ENCODE data around the gene FOXD3.

The FOXD3 gene

DNA sequence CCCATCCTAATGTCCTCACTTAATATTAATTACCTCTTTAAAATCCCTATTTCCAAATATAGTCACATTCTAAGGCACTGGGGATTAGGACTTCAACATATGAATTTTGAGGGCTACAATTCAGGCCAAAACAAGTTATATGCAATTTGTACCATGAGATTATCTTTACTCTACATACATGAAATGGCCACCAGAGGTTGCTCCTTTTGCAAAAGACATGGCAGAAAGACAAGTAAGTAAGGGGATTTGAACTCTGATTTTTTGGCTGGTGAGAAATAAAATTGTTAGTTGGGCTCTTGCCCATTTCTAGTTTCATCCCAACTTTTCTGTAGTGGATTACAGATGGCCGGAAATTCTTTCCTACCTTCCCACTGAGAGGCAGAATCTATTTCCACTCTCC lies 40.2 kb downstream of the FOXD3 start:
- no peak for DNase-seq

DNA sequence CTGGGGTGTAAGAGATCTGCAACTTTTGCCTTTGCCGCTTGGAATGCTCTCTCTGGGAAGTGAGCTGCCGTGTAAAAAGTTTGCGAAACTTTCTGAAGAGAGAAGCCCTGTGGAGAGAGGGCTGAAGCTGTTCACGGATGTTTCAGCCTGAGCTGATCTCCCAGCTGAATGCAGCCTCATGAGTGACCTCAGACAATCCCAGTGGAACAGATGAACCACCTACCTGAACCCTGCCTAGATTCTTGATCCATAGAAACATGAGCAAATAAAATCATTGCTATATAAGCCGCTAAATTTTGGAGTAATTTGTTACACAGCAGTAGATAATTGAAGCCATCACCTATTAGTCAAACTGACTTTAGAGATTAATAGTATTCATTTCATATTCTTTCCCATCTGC lies 40.6 kb downstream of the FOXD3 start:
- no peak for DNase-seq

DNA sequence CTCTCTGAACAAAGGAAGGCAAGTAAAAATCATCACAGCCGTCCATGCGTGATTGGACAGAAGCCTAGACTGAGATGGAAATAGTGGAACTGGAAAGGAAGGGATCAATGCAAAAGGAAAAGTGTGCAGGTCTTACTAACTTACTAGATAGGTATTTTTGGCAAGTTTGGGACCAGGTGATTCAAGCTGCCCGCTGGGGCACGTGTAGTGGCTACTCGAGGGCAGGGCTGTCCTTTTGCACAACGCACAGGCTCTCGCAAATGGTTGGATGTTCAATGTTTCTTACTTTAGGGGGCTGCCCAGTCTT lies 44.5 kb downstream of the FOXD3 start:
- DNase-seq, result no peak

DNA sequence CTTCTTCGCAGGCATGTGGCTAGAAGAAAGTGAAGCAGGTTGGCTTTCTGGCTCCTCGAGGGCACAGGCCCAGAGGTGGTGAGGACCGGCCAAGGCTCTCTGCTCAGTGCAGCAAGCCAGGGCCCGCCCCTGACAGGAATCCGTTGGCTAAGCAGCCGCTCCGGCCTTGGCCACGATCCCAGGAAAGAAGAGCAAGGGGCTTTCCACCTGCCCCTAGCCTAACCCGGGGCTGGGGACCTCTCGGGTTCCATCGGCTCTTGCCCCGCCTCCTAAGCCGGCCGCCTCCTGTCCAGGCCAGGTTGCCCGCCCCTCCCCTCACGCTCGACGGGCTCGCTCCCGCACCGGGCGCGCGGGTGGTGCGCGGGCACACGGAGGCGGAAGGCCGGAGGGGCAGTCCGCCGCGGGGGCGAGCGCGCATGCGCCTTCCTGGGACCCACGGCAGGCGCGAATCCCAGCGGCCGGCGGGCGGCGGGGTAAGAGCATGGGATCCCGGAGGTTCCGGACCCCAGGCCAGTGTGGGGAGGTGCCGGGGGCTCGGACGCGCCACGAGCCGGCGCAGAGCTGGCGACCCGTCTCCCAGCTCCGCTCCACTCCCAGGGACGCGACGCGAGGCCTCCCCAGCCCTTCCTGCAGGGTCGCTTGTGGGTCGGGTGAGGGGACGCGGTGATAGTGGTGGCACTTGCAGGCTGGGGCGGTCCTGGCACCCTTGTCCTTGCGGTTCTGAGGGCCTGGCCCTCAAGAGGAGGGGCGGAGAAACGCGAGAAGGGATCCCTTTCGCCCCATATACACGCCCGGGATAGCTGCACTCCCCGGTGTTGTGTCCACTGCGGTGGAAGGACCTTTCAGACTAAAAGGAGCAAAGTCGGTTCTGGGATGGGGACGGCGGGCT lies 45.1 kb downstream of the FOXD3 start, which contains the start of gene ALG6:
Gene ALG6 (plus strand): TSS at position 413 of the 889 bp plus-strand sequence. CDS start 3,351 bp downstream, outside the sequence.
- peak; percentile 72 for DNase-seq

DNA sequence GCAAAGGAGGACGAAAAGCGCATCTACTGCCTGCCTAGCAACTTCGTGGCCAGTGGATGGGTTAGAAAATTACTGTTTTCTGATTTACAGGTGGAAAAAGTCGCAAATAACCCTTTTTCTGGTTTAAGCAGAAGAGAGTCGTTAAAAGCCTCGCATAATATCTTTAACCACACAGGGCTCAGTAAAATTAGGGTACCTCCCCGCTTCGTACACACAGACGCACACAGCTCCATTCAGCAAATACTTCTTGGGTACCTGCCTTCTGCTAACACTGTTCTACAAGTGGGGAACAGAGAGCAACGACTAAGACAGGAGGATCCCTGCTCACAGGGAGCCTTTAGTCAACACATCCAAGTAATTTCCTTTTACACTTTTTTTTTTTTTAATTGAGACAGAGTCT lies 45.8 kb downstream of the FOXD3 start:
- no peak for DNase-seq
